Occipital lobe (tissue), 2 donors: Measurements from ENCODE around the gene COL23A1. TPM values are rescaled to one million over a fixed set of nuclear protein-coding genes. Genes with fewer than 3 reads are reported as not detected.
"Not testable (repeated sequence)": the region's sequence is repeated elsewhere in the genome, so short reads cannot be mapped to it uniquely, and the experiment has no call there.

Source experiments
- DNase-seq: peaks from one replicate; lab custom pipeline; 2025; lab: John Stamatoyannopoulos, UW
- total RNA-seq: library from RNA; depleted of rRNA; stranded (reverse); fragments of >200 nt; gene quantifications from one replicate; pipeline ENCODE4 v1.2.3, GENCODE V29; 2014

The COL23A1 gene
- total RNA-seq, 1 donor from 2014 or later, result 0.16 TPM

DNA sequence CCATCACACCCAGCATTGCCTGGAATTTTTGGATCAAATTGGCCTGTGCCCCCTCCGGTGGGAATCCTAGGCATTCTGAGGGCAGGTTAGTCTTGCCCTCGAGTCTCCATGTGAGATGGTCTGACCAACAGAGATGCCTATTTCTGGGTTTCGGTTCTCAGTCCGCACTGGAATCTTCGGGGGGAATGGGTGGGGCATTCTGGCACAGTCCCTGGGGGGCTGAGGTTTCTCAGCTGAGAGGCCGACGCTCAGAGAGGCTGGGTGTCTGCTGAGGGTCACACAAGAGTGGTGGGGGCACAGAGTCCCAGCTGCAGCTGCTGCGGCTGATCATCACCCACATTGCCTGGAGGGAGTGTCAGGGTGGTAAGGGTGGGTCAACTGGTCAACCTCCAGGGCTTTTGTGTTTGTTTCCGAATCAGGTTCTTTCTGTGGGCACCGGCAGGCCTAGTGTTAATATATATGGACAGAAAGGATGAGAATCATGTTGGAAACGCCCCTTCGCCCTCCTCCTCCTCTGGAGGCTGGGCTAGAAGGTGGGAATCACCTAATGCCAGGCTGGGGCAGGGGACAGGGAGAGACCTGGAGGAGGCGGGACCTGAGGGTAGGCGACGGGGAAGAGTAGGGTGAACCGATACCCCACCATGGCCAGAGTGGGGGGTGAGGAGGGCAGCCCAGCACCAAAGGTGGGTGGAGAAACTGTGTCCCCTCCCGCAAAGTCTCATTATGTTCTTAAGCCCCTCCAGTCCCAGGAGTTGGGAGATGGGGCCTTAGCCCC, 208.1 kb downstream of the COL23A1 start:
- DNase-seq, result no peak

- no peak for DNase-seq
Observed at GRCh38 chr5:178381206-178381605, 209.0 kb downstream of the COL23A1 start.

DNA sequence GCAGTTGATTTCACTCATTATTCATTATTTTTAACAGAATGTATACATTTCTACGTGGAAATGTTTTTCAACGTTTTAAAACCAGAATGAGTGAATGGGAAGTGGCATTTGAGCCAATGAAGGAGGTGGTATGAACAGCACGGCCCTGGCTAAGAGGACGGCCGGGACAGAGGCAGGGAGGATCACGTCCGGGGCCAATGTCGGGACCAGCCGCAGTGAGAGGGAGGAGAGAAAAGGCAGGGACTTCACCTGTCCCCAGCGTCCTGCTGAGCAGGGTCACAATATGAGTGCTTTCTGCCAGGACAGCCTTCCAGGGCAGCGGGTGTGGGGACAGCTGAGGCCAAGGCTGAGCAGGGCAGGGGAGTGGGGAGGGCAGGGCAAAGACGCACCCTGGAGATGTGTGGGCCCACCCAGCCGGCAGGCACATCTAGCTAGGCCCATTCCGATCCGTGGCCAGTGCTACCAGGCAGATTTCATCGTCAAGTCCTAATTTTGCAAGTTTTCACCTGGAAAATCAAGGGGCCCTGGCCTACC, 209.6 kb downstream of the COL23A1 start:
- DNase-seq, result no peak

DNA sequence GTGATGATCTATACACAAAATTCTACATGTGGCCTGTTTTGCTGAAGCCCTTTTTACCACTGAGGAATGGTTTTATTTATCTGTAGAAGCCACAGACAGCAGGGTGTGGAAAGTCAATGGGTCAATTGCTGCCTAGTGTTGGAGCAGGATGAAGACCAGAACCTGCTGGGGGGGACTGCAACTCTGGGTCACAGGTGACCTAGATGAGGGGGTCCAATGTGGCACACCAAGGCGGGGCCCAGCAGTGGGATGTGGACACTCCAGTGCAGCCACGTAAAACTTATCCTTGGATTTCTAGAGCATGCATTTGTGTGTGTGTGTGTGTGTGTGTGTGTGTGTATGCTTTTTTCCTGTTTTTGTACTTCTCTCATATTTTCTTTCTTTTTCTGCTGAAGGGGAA, 210.1 kb downstream of the COL23A1 start:
- DNase-seq, result no peak

- DNase-seq, result no peak
Observed at GRCh38 chr5:178378527-178379484, 211.4 kb downstream of the COL23A1 start.

DNA sequence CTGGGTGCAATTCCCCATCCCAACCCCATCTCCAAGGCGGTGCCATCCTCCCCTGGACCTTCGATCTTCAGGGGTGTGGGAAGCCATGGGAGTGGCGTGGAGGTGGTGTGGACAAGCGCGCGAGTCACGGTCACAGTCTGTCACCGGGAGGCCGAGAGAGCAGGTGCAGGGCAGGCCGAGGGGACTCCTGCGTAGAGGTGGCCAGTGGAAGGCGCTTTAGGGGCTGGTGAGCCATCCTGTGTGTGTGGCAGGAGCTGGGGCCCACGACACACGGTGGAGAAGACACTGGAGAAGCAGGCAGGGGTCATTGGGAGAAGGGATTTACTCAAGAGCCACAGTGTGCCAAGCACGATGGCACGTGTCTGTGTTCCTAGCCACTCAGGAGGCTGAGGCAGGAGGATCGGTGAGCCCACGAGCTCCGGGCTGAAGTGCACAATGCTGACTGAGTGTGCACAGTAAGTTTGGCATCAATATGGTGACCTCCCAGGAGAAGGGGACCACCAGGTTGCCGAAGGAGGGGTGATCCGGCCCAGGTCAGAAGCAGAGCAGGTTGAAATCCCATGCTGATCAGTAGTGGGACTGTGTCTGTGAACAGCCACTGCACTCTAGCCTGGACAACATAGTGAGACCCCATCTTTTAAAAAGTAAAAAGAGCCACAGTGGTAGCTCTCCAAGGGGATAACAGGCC, 212.5 kb downstream of the COL23A1 start:
- DNase-seq, result no peak

DNA sequence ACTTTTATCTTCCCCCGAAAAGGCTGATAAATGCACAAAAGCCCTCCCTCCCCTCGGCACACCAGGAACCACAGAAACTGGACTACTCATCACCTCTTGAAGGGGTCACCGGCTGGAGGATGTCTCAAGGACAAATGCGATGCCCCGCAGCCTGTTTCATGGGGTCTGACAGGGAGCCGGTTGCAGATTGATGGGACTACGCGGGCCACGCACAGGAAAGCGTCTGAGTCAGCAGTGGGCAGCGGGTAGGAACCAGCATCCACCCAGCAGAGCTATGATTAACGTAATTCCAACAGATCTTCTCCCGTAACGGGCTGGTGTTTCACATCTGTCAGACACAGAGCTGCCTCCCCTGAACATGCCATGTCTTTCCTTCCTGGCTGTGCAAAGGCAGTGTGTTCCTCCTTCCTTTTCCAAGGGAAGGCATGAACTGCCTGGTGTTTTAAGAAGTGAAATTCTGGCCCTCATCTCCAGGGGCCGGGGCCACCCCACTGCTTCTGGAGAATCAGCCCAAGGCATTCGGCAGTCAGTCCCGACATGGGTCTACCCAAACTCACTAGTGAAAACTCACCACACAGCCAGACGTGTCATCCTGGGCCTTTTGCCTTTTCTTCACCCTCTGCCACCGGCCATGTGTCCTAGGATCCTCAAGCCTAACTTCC, 213.1 kb downstream of the COL23A1 start:
- DNase-seq, result no peak

DNA sequence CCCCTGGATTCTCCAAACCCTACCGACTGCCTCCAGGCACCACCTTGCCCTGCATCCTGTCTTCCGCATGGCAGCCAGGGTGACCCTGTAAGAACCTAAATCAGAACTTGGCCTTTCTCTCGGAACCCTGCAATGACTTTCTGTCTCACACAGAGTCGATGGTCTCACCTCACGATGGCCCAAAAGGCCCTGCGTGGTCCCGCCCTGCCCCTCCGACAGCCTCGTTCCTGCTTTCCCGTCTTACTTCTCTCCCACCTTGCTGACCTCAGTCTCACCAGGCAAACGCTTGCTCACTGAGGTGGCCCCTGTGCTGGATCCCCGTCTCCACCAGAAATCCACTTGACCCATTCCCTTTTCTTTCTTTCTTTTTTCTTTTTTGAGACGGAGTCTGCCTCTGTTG, 214.8 kb downstream of the COL23A1 start:
- no peak for DNase-seq

DNA sequence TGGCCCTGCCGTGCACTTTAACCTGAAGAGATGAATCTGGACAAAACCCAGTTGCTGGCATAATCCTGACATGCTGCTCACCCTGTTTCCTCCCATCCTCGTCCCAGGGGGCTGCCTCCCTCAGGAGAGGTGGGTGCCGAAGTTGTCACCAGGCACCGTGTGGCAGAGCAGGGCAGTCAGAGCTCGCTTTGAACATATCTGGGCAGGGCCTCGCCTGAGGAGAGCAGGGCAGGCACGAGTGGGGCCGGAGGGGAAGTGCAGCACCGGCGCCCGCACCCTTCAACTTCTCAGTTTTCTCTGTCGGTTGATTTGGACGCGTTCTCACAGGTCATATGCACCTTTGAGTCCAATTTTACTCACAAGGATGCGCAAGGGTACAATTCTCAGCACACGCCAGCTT, 216.5 kb downstream of the COL23A1 start:
- no peak for DNase-seq

DNA sequence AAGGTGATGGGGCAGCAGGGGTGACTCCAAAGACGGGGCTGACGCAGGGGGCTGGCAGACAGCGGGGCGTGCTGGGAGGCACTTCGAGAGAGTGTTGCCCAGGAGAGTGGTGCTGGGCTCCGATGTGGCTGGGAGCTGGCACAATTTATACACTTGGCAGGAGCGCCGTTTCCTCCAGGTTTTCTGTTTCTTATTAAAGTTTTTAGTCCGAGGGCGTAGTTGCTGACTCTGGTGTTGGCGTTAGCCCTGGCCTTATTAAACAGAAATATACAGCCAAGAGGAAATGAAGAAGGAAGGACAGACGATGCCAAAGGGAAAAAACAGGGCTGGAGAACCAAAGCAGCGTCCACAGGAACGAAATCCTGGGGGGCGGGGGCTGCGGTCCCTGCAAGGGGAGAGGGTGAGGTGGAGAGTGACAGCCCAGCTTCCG, 218.0 kb downstream of the COL23A1 start:
- DNase-seq, result no peak

GRCh38 chr5:178371362-178372111, 218.7 kb downstream of the COL23A1 start:
- DNase-seq, result no peak

DNA sequence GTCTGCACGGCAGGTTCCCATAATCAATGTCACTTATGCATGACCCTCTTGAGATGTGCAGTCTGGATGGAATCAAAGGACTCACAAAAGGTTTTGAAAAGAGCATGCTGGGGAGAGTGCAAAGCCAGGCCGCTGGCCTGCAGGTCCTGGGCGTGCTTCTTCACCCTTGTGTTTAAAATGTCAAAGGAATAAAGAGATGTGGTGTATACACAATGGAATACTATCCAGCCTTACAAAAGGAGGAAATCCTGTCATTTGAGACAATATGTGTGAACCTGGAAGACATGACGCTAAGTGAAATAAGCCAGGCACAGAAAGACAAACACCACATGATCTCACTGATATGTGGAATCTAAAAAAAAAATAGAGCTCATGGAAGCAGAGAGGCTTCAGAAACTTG, 220.1 kb downstream of the COL23A1 start:
- no peak for DNase-seq

DNA sequence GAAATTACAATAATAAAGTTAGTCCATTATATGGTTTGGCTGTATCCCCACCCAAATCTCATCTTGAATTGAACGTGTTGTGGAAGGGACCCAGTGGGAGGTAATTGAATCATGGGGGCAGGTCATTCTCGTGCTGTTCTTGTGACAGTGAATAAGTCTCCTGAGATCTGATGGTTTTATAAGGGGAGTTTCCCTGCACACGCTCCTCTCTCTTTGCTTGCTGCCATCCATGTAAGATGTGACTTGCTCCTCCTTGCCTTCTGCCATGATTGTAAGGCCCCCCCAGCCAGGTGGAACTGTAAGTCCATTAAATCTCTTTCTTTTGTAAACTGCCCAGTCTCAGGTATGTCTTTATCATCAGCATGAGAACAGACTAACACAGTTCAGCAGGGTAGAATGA, 220.7 kb downstream of the COL23A1 start:
- DNase-seq, result not testable (repeated sequence)

DNA sequence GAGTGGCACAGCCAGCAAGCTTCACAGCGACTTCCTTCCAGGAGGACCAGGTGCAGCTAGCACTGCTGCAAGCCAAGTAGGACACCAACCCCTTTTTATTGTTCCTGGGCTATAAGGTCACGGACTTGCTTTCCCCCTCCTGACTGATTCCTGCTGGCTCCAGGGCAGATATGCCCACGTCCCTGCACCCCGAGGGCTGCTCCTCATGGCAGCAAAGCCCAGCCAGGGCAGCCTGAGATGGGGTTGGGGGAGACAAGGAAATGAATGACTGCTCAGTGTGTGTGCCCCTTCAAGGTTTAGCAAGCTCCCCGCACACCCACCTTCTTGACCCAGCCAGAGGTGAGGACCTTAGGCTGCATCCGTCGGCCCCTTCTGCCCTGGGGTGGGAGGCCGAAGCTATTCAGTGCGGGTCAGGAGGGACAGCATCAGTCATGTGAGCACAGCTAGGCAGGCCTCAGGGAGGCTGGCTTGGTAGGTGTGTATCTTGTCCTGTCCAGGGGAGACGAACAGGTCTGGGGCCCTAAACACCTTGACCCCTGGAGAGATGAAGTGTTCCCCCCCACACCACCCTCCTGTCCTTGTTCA, 221.4 kb downstream of the COL23A1 start:
- DNase-seq, result no peak

DNA sequence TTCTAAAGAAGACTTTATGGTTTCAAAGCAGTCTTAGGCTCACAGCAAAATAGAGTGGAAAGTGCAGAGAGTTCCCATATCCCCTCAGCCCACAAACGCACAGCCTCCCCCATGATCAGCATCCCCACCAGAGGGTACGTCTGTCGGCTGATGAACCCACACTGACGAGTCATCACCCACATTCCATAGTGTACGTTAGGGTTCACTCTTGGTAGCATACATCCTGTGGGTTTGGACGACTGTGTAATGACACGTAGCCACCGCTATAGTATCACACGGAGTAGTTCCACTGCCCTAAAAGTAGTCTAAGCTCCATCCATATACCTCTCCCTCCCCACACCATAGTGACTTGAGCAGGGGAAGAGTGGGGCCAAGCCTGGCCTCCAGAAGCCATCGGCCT, 221.9 kb downstream of the COL23A1 start:
- no peak for DNase-seq

DNA sequence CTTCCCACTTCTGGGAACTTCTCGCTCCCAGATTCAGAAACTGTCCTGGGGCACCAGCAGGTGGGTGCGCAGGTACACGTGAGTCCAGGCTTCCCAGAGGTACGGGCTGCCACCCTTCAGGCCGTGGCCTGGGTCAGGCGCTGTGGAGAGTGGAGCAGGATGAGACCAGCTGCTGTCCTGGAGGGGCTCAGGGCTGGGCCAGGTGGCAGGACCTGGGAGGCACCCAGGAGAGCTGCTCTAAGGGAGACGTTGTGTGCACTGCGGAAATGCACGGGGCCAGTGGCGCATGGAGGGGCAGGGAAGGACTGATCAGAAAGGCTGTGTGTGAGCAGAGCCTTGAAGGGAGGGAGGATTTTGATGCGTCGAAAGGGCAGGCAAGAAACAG, 222.5 kb downstream of the COL23A1 start:
- no peak for DNase-seq

DNA sequence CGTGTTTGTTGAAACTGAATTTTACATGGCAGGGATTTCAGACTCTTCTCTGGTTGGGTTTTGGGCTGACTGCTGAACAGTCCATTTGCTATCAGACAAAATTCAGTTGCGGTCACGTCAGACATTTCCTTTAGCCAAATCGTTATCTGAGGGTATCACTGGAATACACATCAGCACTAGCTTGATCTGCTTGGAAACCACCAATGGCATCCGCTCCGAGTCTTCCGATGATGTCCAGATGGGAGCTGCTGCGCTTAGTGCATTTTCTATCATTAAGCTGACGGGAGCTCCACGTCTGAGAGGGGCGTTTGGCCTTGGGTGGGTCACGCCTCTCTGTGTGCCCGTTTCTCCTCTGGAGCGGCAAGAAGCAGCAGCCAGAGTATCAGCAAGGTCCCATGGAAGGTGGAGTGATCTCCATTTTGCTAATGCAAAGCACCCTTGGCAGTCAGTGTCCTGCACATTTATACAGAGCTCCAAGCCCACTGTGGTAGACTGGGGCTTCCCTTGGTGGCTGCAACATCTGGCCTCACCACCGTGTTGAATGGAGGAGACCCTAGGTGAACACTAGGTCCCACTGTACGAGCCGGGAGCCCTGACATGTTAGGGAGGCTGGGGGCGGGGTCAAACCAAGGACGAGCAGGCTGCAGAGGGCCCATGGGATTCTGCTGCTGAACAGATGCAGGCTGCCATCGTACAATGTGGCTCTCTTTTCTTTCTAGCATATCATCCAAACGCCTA, 223.0 kb downstream of the COL23A1 start:
- no peak for DNase-seq

DNA sequence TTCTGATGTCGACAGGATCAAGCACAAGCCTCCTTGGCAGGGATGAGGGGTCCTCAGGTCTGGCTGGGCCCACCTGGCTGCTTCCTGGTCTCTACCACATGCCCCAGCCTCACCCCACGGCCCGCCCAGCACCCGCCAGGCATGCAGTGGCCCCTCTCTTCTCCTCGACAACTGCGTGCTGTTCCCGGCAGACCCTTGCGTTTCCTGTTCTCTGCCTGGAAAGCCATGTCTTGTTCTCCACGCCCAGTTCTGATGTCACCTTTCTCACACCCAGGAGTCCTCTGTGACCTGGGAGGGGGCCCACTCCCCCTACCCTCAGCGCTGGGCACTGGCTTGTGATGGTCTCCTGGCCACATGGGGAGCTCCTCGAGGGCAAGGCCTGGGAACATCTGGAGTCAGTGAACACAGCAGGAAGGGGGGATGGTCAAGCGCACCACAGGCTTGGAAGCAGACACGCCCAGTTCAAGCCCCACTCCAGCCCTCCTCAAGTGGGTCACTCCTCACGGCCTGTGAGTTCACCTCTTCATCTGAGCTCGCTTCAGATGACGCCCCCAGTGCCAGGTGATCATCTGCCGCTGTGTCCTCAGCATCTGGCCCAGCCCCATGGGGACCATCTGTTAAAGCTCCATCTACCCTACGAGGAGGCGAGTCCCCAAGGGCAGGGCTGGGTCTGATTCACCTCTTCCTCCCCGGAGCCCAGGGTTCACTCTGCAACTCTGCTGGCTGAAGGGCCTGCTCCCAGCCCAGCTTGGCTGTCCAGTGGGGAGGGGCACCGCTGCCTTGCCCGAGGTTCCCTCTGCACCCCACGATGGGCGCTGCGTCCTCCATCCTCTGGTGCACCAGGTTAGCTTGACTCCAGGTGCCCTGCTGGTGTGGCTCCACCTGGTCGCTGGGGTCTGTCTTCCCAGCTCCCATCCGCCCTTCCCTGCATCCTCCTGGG, 224.4 kb downstream of the COL23A1 start:
- DNase-seq, result no peak
